ENCODE results near the gene PRKAR2A. TPM values are rescaled to one million over a fixed set of nuclear protein-coding genes. Genes with fewer than 3 reads are reported as not detected.

PRKAR2A gene
- polyA plus RNA-seq, 5 donors, result 25.7 to 36.9 (median 32.5) TPM

Other genes with a start within 250 kb of the PRKAR2A start
- gene UQCRC1, start 238.2 kb downstream of the PRKAR2A start, polyA plus RNA-seq (ENCODE audit: insufficient read depth in 1 of 5, insufficient read length in 5 of 5, low replicate concordance in 1 of 5), result 100 to 1,000 TPM; 141 to 169 (median 147) TPM
- gene TMEM89, start 226.1 kb downstream of the PRKAR2A start, polyA plus RNA-seq (ENCODE audit: insufficient read depth in 1 of 5, insufficient read length in 5 of 5, low replicate concordance in 1 of 5), result under 1 TPM in 1 of 5 donors, not detected in 4; 0.24 TPM
- gene SLC26A6, start 212.4 kb downstream of the PRKAR2A start, polyA plus RNA-seq (ENCODE audit: insufficient read depth in 1 of 5, insufficient read length in 5 of 5, low replicate concordance in 1 of 5), result 10 to 100 TPM; 11.5 to 17.7 (median 16.7) TPM
- gene CELSR3, start 185.0 kb downstream of the PRKAR2A start, polyA plus RNA-seq (ENCODE audit: insufficient read depth in 1 of 5, insufficient read length in 5 of 5, low replicate concordance in 1 of 5), result 1 to 10 TPM in 1 of 5 donors, under 1 TPM in 4; 0.56 to 1.5 (median 0.99) TPM
- gene NCKIPSD, start 162.0 kb downstream of the PRKAR2A start, polyA plus RNA-seq (ENCODE audit: insufficient read depth in 1 of 5, insufficient read length in 5 of 5, low replicate concordance in 1 of 5), result 10 to 100 TPM; 13.0 to 21.2 (median 18.4) TPM
- gene IP6K2, start 130.7 kb downstream of the PRKAR2A start, polyA plus RNA-seq (ENCODE audit: insufficient read depth in 1 of 5, insufficient read length in 5 of 5, low replicate concordance in 1 of 5), result 100 to 1,000 TPM; 204 to 224 (median 221) TPM
- gene SLC25A20, start 51.0 kb upstream of the PRKAR2A start, polyA plus RNA-seq (ENCODE audit: insufficient read depth in 1 of 5, insufficient read length in 5 of 5, low replicate concordance in 1 of 5), result 10 to 100 TPM; 12.3 to 14.6 (median 13.1) TPM
- 10 to 100 TPM; 72.0 to 94.8 (median 77.5) TPM for gene ARIH2, start 71.0 kb upstream of the PRKAR2A start, polyA plus RNA-seq (ENCODE audit: insufficient read depth in 1 of 5, insufficient read length in 5 of 5, low replicate concordance in 1 of 5)
- gene P4HTM, start 142.4 kb upstream of the PRKAR2A start, polyA plus RNA-seq (ENCODE audit: insufficient read depth in 1 of 5, insufficient read length in 5 of 5, low replicate concordance in 1 of 5), result 10 to 100 TPM; 25.9 to 40.6 (median 39.5) TPM
- 100 to 1,000 TPM; 166 to 190 (median 180) TPM for gene WDR6, start 159.5 kb upstream of the PRKAR2A start, polyA plus RNA-seq (ENCODE audit: insufficient read depth in 1 of 5, insufficient read length in 5 of 5, low replicate concordance in 1 of 5)
- 10 to 100 TPM; 51.7 to 64.7 (median 61.2) TPM for gene DALRD3, start 170.7 kb upstream of the PRKAR2A start, polyA plus RNA-seq (ENCODE audit: insufficient read depth in 1 of 5, insufficient read length in 5 of 5, low replicate concordance in 1 of 5)
- 10 to 100 TPM; 42.5 to 86.3 (median 61.1) TPM for gene NDUFAF3, start 174.2 kb upstream of the PRKAR2A start, polyA plus RNA-seq (ENCODE audit: insufficient read depth in 1 of 5, insufficient read length in 5 of 5, low replicate concordance in 1 of 5)
- 100 to 1,000 TPM; 264 to 341 (median 302) TPM for gene IMPDH2, start 181.5 kb upstream of the PRKAR2A start, polyA plus RNA-seq (ENCODE audit: insufficient read depth in 1 of 5, insufficient read length in 5 of 5, low replicate concordance in 1 of 5)
- 10 to 100 TPM; 73.2 to 89.8 (median 82.8) TPM for gene QRICH1, start 246.2 kb upstream of the PRKAR2A start, polyA plus RNA-seq (ENCODE audit: insufficient read depth in 1 of 5, insufficient read length in 5 of 5, low replicate concordance in 1 of 5)